ENCODE data around the gene ARF1.
"Not testable (repeated sequence)": the region's sequence is repeated elsewhere in the genome, so short reads cannot be mapped to it uniquely, and the experiment has no call there.

ARF1 gene

GRCh38 chr1:228102791-228103620, 20.5 kb downstream of the ARF1 start, which contains the start of gene C1orf35:
Gene C1orf35, minus strand, starts transcription at chr1:228103325. Its CDS starts 98 bp downstream, at chr1:228103227.
- TF ChIP-seq POLR2A (IDR thresholded peaks at IDR 0.05; ENCODE audit: low read length) (peak; percentile 73), GATA1 (IDR thresholded peaks at IDR 0.05; ENCODE audit: low read depth, low read length) (no peak)

DNA sequence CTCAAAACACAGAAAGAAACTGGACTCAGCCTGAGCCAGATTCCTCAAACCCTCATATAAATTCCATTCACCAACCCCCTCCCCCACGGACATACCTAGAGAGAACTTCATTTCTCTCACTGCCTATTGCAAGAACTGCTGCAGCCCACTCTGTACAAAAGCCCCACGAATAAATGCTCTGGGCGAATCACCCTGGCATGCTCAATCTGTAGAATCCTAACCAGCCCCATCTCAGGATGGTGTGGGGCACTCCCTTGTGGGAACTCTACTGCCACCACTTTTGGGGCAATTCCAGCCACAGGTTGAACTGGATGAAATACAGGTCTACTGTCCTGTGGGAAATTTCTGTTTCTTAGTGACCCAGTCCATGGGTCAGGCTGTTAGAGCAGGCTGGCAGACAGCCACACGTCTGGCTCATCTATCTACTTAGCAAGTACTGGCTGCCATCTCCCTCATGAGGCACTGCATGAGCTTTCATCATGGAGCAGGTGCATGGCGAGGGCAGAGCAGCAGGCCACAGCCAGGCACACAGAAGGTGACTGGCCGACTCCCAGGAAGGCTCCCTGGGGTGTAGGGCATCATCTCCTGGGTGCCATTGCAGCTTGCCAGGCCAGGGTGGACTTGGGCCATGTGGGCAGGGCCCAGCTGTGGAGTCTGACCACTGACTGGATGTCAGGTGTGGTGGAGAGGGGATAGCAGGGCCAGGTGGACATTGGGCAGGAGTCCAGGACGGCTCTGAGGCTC, 22.2 kb downstream of the ARF1 start:
- peak; percentile 39 for TF ChIP-seq POLR2A (IDR thresholded peaks at IDR 0.05; ENCODE audit: low read length)
- TF ChIP-seq GATA1 (IDR thresholded peaks at IDR 0.05; ENCODE audit: low read depth, low read length), result no peak

More at GRCh38 chr1:228102791-228103620, 20.5 kb downstream of the ARF1 start, which contains the start of gene C1orf35:
- DNase-seq, result peak; percentile 95 to 96

DNA sequence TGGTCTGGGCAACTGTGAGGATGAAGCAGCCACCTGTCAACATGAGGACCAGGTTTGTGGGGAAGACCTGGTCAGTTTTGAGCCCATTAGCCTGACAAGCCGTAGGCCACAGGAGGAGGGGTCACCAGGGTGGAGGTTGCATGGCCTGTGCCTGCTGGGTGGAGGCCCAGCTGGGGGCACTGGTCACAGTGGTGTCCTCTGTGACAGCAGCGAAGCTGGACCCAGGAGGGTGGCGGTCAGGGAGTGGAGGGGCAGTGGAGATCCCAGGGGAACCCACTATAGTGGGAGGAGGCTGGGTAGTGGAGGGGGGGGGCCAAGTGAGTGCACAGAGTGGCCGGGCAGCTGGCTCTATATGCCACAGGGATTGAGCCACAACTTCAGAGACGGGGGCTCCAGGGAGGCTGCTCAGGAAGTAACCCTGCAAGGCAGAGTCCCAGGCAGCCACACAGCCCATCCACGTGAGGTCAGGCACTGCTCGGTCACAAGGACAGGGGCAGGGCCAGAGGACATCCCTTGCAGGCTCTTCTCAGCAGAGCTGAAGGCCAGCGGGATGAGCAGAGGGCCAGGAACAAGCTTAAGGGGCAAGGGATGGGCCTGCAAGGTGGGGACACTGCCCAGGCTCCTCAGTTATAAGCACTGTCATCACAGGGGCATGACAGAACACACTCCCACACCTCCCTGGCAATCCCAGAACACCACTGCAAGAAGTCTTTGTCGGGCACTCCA, 22.9 kb downstream of the ARF1 start:
- DNase-seq, result no peak
- TF ChIP-seq GATA1 (IDR thresholded peaks at IDR 0.05; ENCODE audit: low read depth, low read length), result no peak
- no peak for TF ChIP-seq POLR2A (IDR thresholded peaks at IDR 0.05; ENCODE audit: low read length)

More for the DNA sequence above, 22.2 kb downstream of the ARF1 start:
- no peak for DNase-seq

DNA sequence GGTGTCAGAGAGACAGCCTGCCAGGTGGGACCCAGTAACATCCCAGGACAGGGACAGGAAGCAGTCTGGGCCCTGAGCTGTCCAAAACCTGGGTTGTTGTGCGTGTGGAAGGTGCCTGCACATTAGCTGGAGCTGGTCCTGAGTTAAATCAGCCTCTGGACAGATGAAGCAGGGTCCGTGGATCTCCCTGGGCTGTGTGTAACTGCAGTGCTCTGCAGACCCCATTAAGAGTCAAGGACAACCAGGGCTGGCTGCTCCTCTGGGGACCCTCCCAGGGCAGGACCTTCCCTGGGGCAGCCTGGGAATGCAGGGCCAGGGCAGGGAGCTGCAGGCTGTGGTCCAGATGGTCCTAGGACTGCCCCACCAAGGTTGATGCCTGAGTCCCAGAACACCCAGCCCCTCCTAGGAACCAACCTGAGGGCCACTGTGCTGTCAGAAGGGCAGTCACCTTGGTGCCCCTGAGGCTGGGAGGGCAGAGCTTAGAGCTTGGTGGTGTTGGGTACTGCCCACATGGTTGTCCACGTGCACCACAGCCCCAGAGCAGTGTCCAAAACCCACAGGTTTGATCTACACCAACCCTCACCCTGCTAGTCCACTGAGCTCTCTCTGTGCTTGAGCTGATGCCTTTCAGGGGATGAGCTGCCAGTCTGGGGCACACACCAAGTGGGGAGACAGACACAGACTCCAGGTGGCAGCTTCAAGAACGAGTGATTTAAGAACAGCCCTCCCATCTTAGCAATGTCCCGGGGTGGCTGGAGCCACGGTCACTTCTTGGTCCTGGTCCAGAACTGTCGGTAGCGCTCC, 23.7 kb downstream of the ARF1 start:
- no peak for DNase-seq
- TF ChIP-seq POLR2A (IDR thresholded peaks at IDR 0.05; ENCODE audit: low read length) (no peak), GATA1 (IDR thresholded peaks at IDR 0.05; ENCODE audit: low read depth, low read length) (no peak)

DNA sequence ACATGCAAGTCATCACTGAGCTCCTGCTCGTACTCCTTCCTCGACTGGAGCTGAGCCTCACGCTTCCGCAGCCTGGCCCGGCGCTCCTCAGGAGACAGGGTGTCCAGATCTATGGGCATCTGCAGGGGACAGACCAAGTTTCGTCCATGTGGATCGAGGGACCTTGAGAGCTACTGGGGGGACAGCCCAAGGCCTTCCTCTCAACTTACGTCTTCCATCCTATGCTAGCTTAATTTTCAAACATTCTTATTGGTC, 24.2 kb downstream of the ARF1 start:
- no peak for TF ChIP-seq GATA1 (IDR thresholded peaks at IDR 0.05; ENCODE audit: low read depth, low read length)
- TF ChIP-seq POLR2A (IDR thresholded peaks at IDR 0.05; ENCODE audit: low read length), result no peak
- no peak for DNase-seq

GRCh38 chr1:228107636-228108035, 25.1 kb downstream of the ARF1 start:
- DNase-seq, result no peak
- TF ChIP-seq POLR2A (IDR thresholded peaks at IDR 0.05; ENCODE audit: low read length), result no peak
- no peak for TF ChIP-seq GATA1 (IDR thresholded peaks at IDR 0.05; ENCODE audit: low read depth, low read length)

DNA sequence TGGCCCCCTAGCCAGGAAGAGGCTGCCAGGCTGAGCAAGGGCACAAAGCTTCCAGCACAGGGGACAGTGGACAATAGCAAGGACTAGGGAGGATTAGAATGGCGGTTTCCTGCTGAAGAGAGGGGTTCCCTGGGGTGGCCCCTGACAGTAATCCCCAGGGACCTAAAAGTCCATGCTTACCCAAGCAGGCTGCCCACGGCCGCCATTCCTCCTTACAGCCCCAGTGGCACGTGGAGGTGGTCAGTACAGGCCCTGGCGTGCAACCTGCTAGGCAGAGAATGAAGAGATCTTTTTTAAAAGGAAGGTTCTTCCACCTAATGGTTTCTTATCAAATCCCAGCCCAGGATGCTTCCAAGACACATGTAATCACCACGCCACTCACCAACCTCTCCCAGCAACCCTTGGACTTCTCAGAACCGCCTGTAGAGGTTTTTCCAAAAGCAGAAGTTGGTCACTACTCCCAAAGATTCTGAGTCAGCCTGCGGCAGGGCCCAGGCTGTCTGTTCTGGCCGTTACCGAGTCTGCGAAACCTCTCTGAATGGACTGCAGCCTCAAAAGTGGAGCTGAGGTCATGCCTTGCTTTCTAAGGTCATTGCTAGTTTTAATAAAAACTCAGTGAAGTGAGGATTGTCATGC, 25.7 kb downstream of the ARF1 start:
- DNase-seq, result no peak
- no peak for TF ChIP-seq POLR2A (IDR thresholded peaks at IDR 0.05; ENCODE audit: low read length)
- TF ChIP-seq GATA1 (IDR thresholded peaks at IDR 0.05; ENCODE audit: low read depth, low read length), result no peak

GRCh38 chr1:228108742-228109072, 26.2 kb downstream of the ARF1 start:
- no peak for DNase-seq
- TF ChIP-seq GATA1 (IDR thresholded peaks at IDR 0.05; ENCODE audit: low read depth, low read length) (no peak), POLR2A (IDR thresholded peaks at IDR 0.05; ENCODE audit: low read length) (no peak)

DNA sequence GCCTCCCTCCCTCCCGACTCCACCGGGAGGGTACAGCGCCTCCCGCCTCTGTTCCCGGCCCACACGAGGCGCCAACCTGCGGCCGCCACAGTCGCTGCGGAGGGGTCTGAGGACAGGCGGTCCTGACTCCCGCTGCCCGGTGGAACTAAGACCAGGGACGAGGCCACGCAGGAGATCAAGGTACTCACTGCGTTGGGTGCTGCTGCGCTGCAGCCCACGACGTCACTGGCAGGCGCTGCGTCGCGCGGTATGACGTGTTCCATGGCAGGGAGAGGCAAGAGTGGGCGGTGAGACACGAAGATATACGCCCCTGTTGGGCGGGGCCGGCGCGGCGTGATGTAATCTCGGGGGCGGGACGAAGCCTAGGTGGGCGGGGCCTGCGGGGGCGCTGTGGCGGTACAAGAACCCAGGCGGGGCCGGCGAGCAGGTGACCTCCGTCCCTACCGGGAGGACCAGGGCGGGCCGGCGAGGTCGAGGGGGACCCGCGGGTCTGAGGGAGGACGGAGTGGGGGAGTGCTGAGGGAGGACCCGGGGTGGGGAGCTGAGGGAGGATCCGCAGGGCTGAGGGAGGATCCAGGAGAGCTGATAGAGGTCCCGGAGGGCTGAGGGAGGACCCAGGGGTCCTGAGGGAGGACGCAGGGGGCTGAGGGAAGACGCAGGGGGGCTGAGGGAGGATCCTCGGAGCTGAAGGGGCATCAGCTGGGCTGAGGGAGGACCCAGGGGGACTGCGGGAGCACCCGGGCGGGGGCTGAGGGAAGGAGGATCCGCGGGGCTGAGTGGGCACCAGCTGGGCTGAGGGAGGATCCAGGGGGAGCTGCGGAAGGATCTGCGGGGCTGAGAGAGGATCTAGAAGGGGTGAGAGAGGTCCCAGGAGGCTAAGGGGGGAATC, 26.8 kb downstream of the ARF1 start, which contains the start of gene MRPL55:
Gene MRPL55, minus strand, starts transcription at position 227 of the 889 bp plus-strand sequence. CDS start 1,039 bp downstream, outside the sequence.
- peak; percentile 98 to 99 for DNase-seq
- peak; percentile 91 for TF ChIP-seq POLR2A (IDR thresholded peaks at IDR 0.05; ENCODE audit: low read length)
- no peak for TF ChIP-seq GATA1 (IDR thresholded peaks at IDR 0.05; ENCODE audit: low read depth, low read length)

- no peak for TF ChIP-seq POLR2A (IDR thresholded peaks at IDR 0.05; ENCODE audit: low read length)
- peak; percentile 53 to 64 for DNase-seq
These were observed 27.5 kb downstream of the ARF1 start for GRCh38 chr1:228109962-228110488.

GRCh38 chr1:228110556-228110955, 28.0 kb downstream of the ARF1 start:
- no peak for DNase-seq
- no peak for TF ChIP-seq POLR2A (IDR thresholded peaks at IDR 0.05; ENCODE audit: low read length)
- TF ChIP-seq GATA1 (IDR thresholded peaks at IDR 0.05; ENCODE audit: low read depth, low read length), result no peak

GRCh38 chr1:228111315-228111714, 28.8 kb downstream of the ARF1 start:
- not testable (repeated sequence) for DNase-seq

Measured in erythroblast (primary cell).